Heart left ventricle (tissue), 16 donors: Measurements from ENCODE around the gene NCAPG2. TPM values are rescaled to one million over a fixed set of nuclear protein-coding genes. Genes with fewer than 3 reads are reported as not detected.

Experiments
- ATAC-seq, 4 donors: fragments of 200-7000 bp; cut with Tn5 transposase; one replicate each; pipeline ENCODE4 v1.9.1; 2020 to 2022; ENCODE audit warnings: moderate library complexity in 4 of 4, mild to moderate bottlenecking in 3 of 4, moderate number of reproducible peaks in 1 of 4
- DNase-seq, 5 donors: peaks; one replicate each; pipeline ENCODE4 v3.0.0-alpha.2; 2020
- H3K27ac ChIP-seq, 12 donors: fragments of 200-600 bp; sonication (generic) in 4 of 12; one replicate each; pipeline versions ENCODE4 v1.5.0 to v1.8.0; 2016 to 2022; ENCODE audit warnings: mild to moderate bottlenecking in 2 of 12
- H3K27me3 ChIP-seq, 9 donors: fragments of 200-600 bp; sonication (generic) in 2 of 9; one replicate each; pipeline versions ENCODE4 v1.5.1 to v1.8.0; 2016 to 2022; ENCODE audit warnings: mild to moderate bottlenecking in 3 of 9
- H3K36me3 ChIP-seq, 9 donors: fragments of 200-600 bp; sonication (generic) in 2 of 9; one replicate each; pipeline versions ENCODE4 v1.5.0 to v1.8.0; 2018 to 2022; ENCODE audit warnings: mild to moderate bottlenecking in 2 of 9
- H3K4me1 ChIP-seq, 12 donors: fragments of 200-600 bp; sonication (generic) in 4 of 12; one replicate each; pipeline versions ENCODE4 v1.5.0 to v1.8.0; 2016 to 2022; ENCODE audit warnings: mild to moderate bottlenecking in 3 of 12
- H3K4me3 ChIP-seq, 12 donors: fragments of 200-600 bp; sonication (generic) in 4 of 12; one replicate each; pipeline versions ENCODE4 v1.5.0 to v1.8.0; 2017 to 2022; ENCODE audit warnings: mild to moderate bottlenecking in 9 of 12, moderate library complexity in 4 of 12
- H3K9me3 ChIP-seq, 12 donors: fragments of 200-600 bp; sonication (generic) in 4 of 12; one replicate each; pipeline versions ENCODE4 v1.5.0 to v1.8.0; 2016 to 2022; ENCODE audit warnings: mild to moderate bottlenecking in 1 of 12
- CTCF ChIP-seq, 12 donors: fragments of 200-600 bp; sonication (generic) in 4 of 12; IDR thresholded peaks; one replicate each; pipeline versions ENCODE4 v1.5.0 to v1.8.0; 2018 to 2022; ENCODE audit warnings: antibody characterized with exemption in 12 of 12, mild to moderate bottlenecking in 5 of 12
- POLR2A ChIP-seq, 2 donors: fragments of 450-650 bp; IDR thresholded peaks; one replicate each; pipeline ENCODE4 v1.6.1; 2017; ENCODE audit warnings: antibody characterized with exemption in 2 of 2, mild to moderate bottlenecking in 2 of 2, moderate library complexity in 2 of 2
- whole genome bisulfite sequencing, 4 donors: extraction: QIAGEN DNeasy Blood & Tissue Kit in 2 of 4; methylation state at CpG; one replicate each; pipeline versions ENCODE4 v1.1.5 to v1.1.7; 2013 to 2018; 5-methylcytosine and 5-hydroxymethylcytosine counted together
- intact Hi-C, 10 donors: fragments of 100-400 bp; cut with DNase I; formaldehyde crosslinking; loops; one replicate each; pipeline versions ENCODE4 v1.11.1 to v1.14.2; 2022
- polyA plus RNA-seq, 2 donors: library from polyadenylated mRNA; stranded (reverse); fragments of 200-250 nt; gene quantifications; one replicate each; pipeline ENCODE4 v1.2.3, GENCODE V29; 2013
- total RNA-seq, 9 donors: library from RNA; depleted of rRNA in 2 of 9; stranded (reverse); fragments of >200 nt in 2 of 9; fragmentation: NEBNext Ultra II Directional in 3 of 9; extraction: Animal tissue kit (Norgen Biotek cat#: 25700) in 3 of 9; gene quantifications; one replicate each; pipeline versions ENCODE4 v1.1.0 to v1.2.4, GENCODE V29; 2016 to 2023
- donor health status: ischemic (EF 13 %, LVEDD 7.1; RV severe dilation, severe dysfunction).
- donor health status: healthy with polysubstance abuse.
- donor health status: DM: no; HTN: yes; CAD: no.
- donor health status: DM: no; HTN: no; CAD: no.
- donor health status: ischemic (EF 25% LVEDD 6.9; RV normal size, moderate dysfunction).
- donor health status: ischemic (EF 25% LVEDD 5.7; RV mildly dilated, moderate dysfunction).
- donor health status: healthy.
- donor health status: DM: yes; HTN: yes; CAD: no.
- donor health status: ischemic (EF 35%, LVEDD 5.7; RV mildly dilated, moderate dysfunction).
- donor health status: nonischemic (EF 11% LVEDD 7.7; RV severe dilation, severe dysfunction).
- donor health status: DM: yes; HTN: yes; CAD: no.
- donor health status: PGD.
- donor health status: ischemic (EF 29% LVEDD 5.4; RV normal size, mild dysfunction).
- donor health status: nonischemic (EF 23%, LVEDD 6.1; RV moderate dilation, normal function).

NCAPG2 gene
- total and polyA plus RNA-seq, 11 donors, result 1.1 to 12.5 (median 4.1) TPM

- peaks cover 0 to 10% (median 0%) of the 10 kb centered on the region in 12 donors for H3K4me1 ChIP-seq
- H3K36me3 ChIP-seq, result peaks cover 0 to 43% (median 39%) of the 10 kb centered on the region in 9 donors
- no peak overlapping the region for H3K4me3 ChIP-seq
- 90 to 92% (median 91%) methylated on average over 16 of the region's 16 CpGs for WGBS, 4 donors
- ATAC-seq, result no peak
- intact Hi-C loops, result no loop called here
- no peaks in the 10 kb centered on the region for H3K27me3 ChIP-seq
- no peak for TF ChIP-seq POLR2A (IDR thresholded peaks at IDR 0.05)
- no peak for TF ChIP-seq CTCF (IDR thresholded peaks at IDR 0.05)
- no peaks in the 10 kb centered on the region for H3K9me3 ChIP-seq
- no peak for DNase-seq
- H3K27ac ChIP-seq, result no peak overlapping the region
Measured at GRCh38 chr7:158728911-158729645, 24.5 kb upstream of the NCAPG2 start.

- intact Hi-C loops, result no loop called here
- no peaks in the 10 kb centered on the region for H3K27me3 ChIP-seq
- no peak overlapping the region for H3K27ac ChIP-seq
- H3K4me1 ChIP-seq, result peaks cover 0 to 10% (median 0%) of the 10 kb centered on the region in 12 donors
- no peaks in the 10 kb centered on the region for H3K9me3 ChIP-seq
- WGBS, 4 donors, result 91 to 98% (median 97%) methylated on average over 5 of the region's 5 CpGs
- DNase-seq (no peak), ATAC-seq (no peak)
- H3K4me3 ChIP-seq, result no peak overlapping the region
- peaks cover 0 to 30% (median 25%) of the 10 kb centered on the region in 9 donors for H3K36me3 ChIP-seq
- TF ChIP-seq CTCF (IDR thresholded peaks at IDR 0.05) (no peak), POLR2A (IDR thresholded peaks at IDR 0.05) (no peak)
Measured at GRCh38 chr7:158727690-158728089, 23.1 kb upstream of the NCAPG2 start.

GRCh38 chr7:158726277-158726807, 21.7 kb upstream of the NCAPG2 start:
- no peak for DNase-seq
- H3K36me3 ChIP-seq, result peaks cover 0 to 16% (median 12%) of the 10 kb centered on the region in 9 donors
- peaks cover 0 to 10% (median 0%) of the 10 kb centered on the region in 12 donors for H3K4me1 ChIP-seq
- no peaks in the 10 kb centered on the region for H3K9me3 ChIP-seq
- TF ChIP-seq POLR2A (IDR thresholded peaks at IDR 0.05) (no peak), CTCF (IDR thresholded peaks at IDR 0.05) (no peak)
- H3K27ac ChIP-seq, result no peak overlapping the region
- no peaks in the 10 kb centered on the region for H3K27me3 ChIP-seq
- intact Hi-C loops, result no loop called here
- no peak for ATAC-seq
- WGBS, 4 donors, result 70 to 92% (median 87%) methylated on average over 4 of the region's 4 CpGs
- H3K4me3 ChIP-seq, result no peak overlapping the region

GRCh38 chr7:158725506-158725800, 20.8 kb upstream of the NCAPG2 start:
- no peak for TF ChIP-seq POLR2A (IDR thresholded peaks at IDR 0.05)
- no peak for TF ChIP-seq CTCF (IDR thresholded peaks at IDR 0.05)
- 82 to 88% (median 87%) methylated on average over 4 of the region's 4 CpGs for WGBS, 4 donors
- Histone ChIP-seq H3K36me3 (peaks cover 0 to 7% (median 6%) of the 10 kb centered on the region in 9 donors), H3K27me3 (no peaks in the 10 kb centered on the region), H3K4me3 (no peak overlapping the region), H3K9me3 (no peaks in the 10 kb centered on the region), H3K27ac (no peak overlapping the region), H3K4me1 (peaks cover 0 to 3% (median 0%) of the 10 kb centered on the region in 12 donors)
- ATAC-seq (no peak), DNase-seq (no peak)
- intact Hi-C loops, result no loop called here
